IPS-15b (cell line): Measurements from ENCODE around the gene MAPK8IP3.

Experiments used
- H3K27me3 ChIP-seq: one replicate; pipeline ENCODE4 v1.6.1; 2013; ENCODE audit warnings: low read length; ENCODE audit not compliant: control insufficient read depth, insufficient read depth
- H3K36me3 ChIP-seq: one replicate; pipeline ENCODE4 v1.6.1; 2013; ENCODE audit warnings: low read length; ENCODE audit not compliant: control insufficient read depth, insufficient read depth
- H3K4me1 ChIP-seq: one replicate; pipeline ENCODE4 v1.6.1; 2013; ENCODE audit warnings: mild to moderate bottlenecking, low read length; ENCODE audit not compliant: control insufficient read depth, insufficient read depth
- H3K4me3 ChIP-seq: one replicate; pipeline ENCODE4 v1.5.1; 2013; ENCODE audit warnings: low read depth, low read length
- H3K9ac ChIP-seq: one replicate; pipeline ENCODE4 v1.6.1; 2013; ENCODE audit warnings: low read depth, mild to moderate bottlenecking, low read length
- H3K9me3 ChIP-seq: one replicate; pipeline ENCODE4 v1.6.1; 2013; ENCODE audit warnings: mild to moderate bottlenecking, low read length; ENCODE audit not compliant: control insufficient read depth, insufficient read depth

The MAPK8IP3 gene

GRCh38 chr16:1807626-1808025 lies 101.6 kb downstream of the MAPK8IP3 start:
- no peaks in the 10 kb centered on the region for H3K4me1 ChIP-seq
- H3K27me3 ChIP-seq: no peaks in the 10 kb centered on the region
- H3K9me3 ChIP-seq: no peaks in the 10 kb centered on the region
- H3K9ac ChIP-seq: no peak overlapping the region
- peaks cover 5% of the 10 kb centered on the region for H3K36me3 ChIP-seq
- no peak overlapping the region for H3K4me3 ChIP-seq

GRCh38 chr16:1808691-1809090 lies 102.7 kb downstream of the MAPK8IP3 start:
- H3K27me3 ChIP-seq: no peaks in the 10 kb centered on the region
- no peak overlapping the region for H3K9ac ChIP-seq
- no peaks in the 10 kb centered on the region for H3K4me1 ChIP-seq
- H3K4me3 ChIP-seq: no peak overlapping the region
- peaks cover 5% of the 10 kb centered on the region for H3K36me3 ChIP-seq
- H3K9me3 ChIP-seq: no peaks in the 10 kb centered on the region

- peaks cover 5% of the 10 kb centered on the region for H3K36me3 ChIP-seq
- H3K4me1 ChIP-seq: no peaks in the 10 kb centered on the region
- H3K27me3 ChIP-seq: no peaks in the 10 kb centered on the region
- H3K4me3 ChIP-seq: no peak overlapping the region
- no peak overlapping the region for H3K9ac ChIP-seq
- no peaks in the 10 kb centered on the region for H3K9me3 ChIP-seq
Observed at GRCh38 chr16:1809281-1809801, 103.3 kb downstream of the MAPK8IP3 start.

GRCh38 chr16:1810106-1810505 lies 104.1 kb downstream of the MAPK8IP3 start:
- no peaks in the 10 kb centered on the region for H3K9me3 ChIP-seq
- H3K4me3 ChIP-seq: no peak overlapping the region
- H3K4me1 ChIP-seq: no peaks in the 10 kb centered on the region
- H3K27me3 ChIP-seq: no peaks in the 10 kb centered on the region
- H3K36me3 ChIP-seq: peaks cover 5% of the 10 kb centered on the region
- H3K9ac ChIP-seq: no peak overlapping the region

- H3K9me3 ChIP-seq: no peaks in the 10 kb centered on the region
- no peaks in the 10 kb centered on the region for H3K27me3 ChIP-seq
- H3K36me3 ChIP-seq: peaks cover 5% of the 10 kb centered on the region
- no peak overlapping the region for H3K4me3 ChIP-seq
- H3K9ac ChIP-seq: no peak overlapping the region
- no peaks in the 10 kb centered on the region for H3K4me1 ChIP-seq
Observed at GRCh38 chr16:1810536-1810935, 104.5 kb downstream of the MAPK8IP3 start.

- H3K9ac ChIP-seq: no peak overlapping the region
- H3K4me3 ChIP-seq: no peak overlapping the region
- H3K27me3 ChIP-seq: no peaks in the 10 kb centered on the region
- no peaks in the 10 kb centered on the region for H3K9me3 ChIP-seq
- H3K36me3 ChIP-seq: peaks cover 15% of the 10 kb centered on the region
- no peaks in the 10 kb centered on the region for H3K4me1 ChIP-seq
Observed at GRCh38 chr16:1812732-1813163, 106.8 kb downstream of the MAPK8IP3 start.

- Histone ChIP-seq H3K4me1 (no peaks in the 10 kb centered on the region), H3K9me3 (no peaks in the 10 kb centered on the region), H3K9ac (no peak overlapping the region), H3K36me3 (peaks cover 10% of the 10 kb centered on the region), H3K4me3 (no peak overlapping the region), H3K27me3 (no peaks in the 10 kb centered on the region)
Observed at GRCh38 chr16:1815461-1815860, 109.5 kb downstream of the MAPK8IP3 start.

- H3K27me3 ChIP-seq: no peaks in the 10 kb centered on the region
- no peaks in the 10 kb centered on the region for H3K9me3 ChIP-seq
- no peaks in the 10 kb centered on the region for H3K4me1 ChIP-seq
- no peak overlapping the region for H3K9ac ChIP-seq
- H3K36me3 ChIP-seq: peaks cover 10% of the 10 kb centered on the region
- H3K4me3 ChIP-seq: no peak overlapping the region
Observed at GRCh38 chr16:1816396-1817275, 110.6 kb downstream of the MAPK8IP3 start.

GRCh38 chr16:1817276-1817589 lies 111.2 kb downstream of the MAPK8IP3 start:
- Histone ChIP-seq H3K9me3 (no peaks in the 10 kb centered on the region), H3K4me1 (no peaks in the 10 kb centered on the region), H3K9ac (no peak overlapping the region), H3K27me3 (no peaks in the 10 kb centered on the region), H3K36me3 (peaks cover 10% of the 10 kb centered on the region), H3K4me3 (no peak overlapping the region)

GRCh38 chr16:1817716-1818115 lies 111.7 kb downstream of the MAPK8IP3 start:
- Histone ChIP-seq H3K27me3 (no peaks in the 10 kb centered on the region), H3K36me3 (peaks cover 10% of the 10 kb centered on the region), H3K4me1 (no peaks in the 10 kb centered on the region), H3K9me3 (no peaks in the 10 kb centered on the region), H3K4me3 (no peak overlapping the region), H3K9ac (no peak overlapping the region)

- Histone ChIP-seq H3K9ac (no peak overlapping the region), H3K27me3 (no peaks in the 10 kb centered on the region), H3K4me3 (no peak overlapping the region), H3K36me3 (peaks cover 10% of the 10 kb centered on the region), H3K4me1 (no peaks in the 10 kb centered on the region), H3K9me3 (no peaks in the 10 kb centered on the region)
Observed at GRCh38 chr16:1818204-1818872, 112.3 kb downstream of the MAPK8IP3 start.
